Measurements from ENCODE around the gene SATL1. TPM values are rescaled to one million over a fixed set of nuclear protein-coding genes. Genes with fewer than 3 reads are reported as not detected.
A peak's percentile ranks its signal among the peaks of the same experiment; 100 is the strongest.
"Not testable (repeated sequence)": the region's sequence is repeated elsewhere in the genome, so short reads cannot be mapped to it uniquely, and the experiment has no call there.

The SATL1 gene, protein sequence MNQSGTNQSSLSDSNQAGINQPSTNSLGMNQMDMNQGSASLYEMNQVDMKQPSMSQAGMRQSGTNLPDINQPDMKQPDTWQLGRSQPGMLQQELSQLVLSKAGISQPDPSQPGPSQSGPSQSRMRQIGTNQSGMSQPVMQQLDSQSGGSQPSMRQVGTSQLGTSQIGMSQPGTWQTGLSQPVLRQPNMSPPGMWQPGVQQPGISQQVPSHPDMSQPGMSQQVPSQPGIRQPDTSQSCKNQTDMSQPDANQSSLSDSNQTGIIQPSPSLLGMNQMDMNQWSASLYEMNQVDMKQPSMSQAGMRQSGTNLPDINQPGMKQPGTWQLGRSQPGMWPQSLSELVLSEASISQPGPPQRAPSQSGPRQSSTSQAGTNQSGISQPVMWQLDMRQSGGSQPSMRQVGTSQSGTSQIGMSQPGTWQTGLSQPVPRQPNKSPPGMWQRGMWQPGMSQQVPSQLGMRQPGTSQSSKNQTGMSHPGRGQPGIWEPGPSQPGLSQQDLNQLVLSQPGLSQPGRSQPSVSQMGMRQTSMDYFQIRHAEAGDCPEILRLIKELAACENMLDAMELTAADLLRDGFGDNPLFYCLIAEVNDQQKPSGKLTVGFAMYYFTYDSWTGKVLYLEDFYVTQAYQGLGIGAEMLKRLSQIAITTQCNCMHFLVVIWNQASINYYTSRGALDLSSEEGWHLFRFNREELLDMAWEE
- under 1 TPM; 0.40 to 0.65 (median 0.60) TPM for polyA plus RNA-seq (ENCODE audit: insufficient read length in 3 of 3)

- DNase-seq (ENCODE audit: low read depth in 3 of 3, low spot score in 2 of 3): peak; percentile 75 to 80 (median 76)
Observed at GRCh38 chrX:85243761-85244449, at the start of gene SATL1, which contains the start of gene ZNF711. Gene SATL1, minus strand, starts transcription at chrX:85243779. Its CDS starts 134,811 bp downstream, at chrX:85108968. Gene ZNF711, plus strand, starts transcription at chrX:85243991. Its CDS starts 3,582 bp downstream, at chrX:85247573.

- no peak for DNase-seq (ENCODE audit: low read depth in 3 of 3, low spot score in 2 of 3)
Observed at GRCh38 chrX:85288992-85289723, 45.6 kb upstream of the SATL1 start.

DNA sequence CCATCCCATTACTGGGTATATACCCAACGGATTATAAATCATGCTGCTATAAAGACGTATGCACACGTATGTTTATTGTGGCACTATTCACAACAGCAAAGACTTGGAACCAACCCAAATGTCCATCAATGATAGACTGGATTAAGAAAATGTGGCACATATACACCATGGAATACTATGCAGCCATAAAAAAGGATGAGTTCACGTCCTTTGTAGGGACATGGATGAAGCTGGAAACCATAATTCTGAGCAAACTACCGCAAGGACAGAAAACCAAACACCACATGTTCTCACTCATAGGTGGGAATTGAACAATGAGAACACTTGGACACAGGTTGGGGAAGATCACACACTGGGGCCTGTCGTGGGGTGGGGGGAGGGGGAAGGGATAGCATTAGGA, 41.7 kb upstream of the SATL1 start:
- DNase-seq (ENCODE audit: low read depth in 3 of 3, low spot score in 2 of 3): not testable (repeated sequence)

DNA sequence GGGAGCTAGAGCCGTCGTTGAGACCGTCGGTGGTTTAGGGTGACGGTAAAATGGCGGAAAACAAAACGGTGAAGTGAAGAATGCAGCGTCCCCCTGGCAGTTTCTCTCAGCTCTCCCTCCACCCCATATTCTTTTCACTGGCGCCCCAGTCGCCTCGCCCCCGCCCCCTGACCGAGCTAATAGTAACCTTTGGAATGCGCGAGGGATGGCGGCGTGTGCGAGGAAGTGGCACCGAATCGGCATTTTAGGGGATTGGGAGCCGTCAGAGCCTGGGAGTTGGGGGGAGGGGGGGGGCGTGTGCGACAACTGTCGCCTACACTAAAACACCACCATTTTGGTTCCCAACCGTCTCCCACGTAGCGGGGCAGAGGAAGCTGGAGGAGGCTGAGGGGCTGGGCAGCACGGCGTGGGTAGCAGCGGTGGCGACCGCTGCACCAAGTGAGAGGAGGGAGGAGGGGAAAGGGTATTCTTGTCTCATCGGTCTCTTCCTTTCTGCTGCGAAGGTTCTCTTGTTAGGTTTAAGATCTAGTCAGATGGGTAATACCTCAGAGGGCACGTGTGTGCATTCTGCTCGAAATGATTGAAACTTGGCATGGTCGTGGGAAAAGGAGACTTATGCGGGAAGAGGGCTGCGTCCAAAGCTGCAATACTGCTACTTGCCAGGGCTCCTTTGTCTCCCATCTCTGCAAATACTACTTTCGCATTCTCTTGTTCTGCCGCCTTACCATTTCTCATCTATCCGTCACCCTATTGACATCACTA, 1.1 kb upstream of the SATL1 start:
- peak; percentile 27 to 31 (median 30) for DNase-seq (ENCODE audit: low read depth in 3 of 3, low spot score in 2 of 3)

DNA sequence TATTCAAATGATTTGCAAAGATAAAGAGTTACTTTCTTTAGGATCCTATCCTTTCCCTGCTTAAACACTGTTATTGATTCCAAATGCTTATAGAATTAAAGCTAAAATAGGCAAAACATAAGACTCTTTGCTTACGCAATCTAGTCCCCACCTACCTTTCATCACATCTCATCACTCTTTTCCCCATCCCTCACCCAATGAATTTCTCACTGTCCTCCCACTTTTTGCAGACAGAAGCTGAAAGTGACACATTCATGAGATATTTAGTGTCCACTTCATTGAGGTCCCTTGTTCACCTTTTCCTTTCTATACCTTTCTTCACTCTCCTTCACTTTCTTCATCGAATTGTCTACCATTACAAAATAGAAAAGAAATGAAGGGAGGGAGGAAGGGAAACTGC, 424 bp downstream of the SATL1 start:
- peak in 2 of 3 donors; percentile 2 to 3 for DNase-seq (ENCODE audit: low read depth in 3 of 3, low spot score in 2 of 3)

- no peak for DNase-seq (ENCODE audit: low read depth in 3 of 3, low spot score in 2 of 3)
Observed at GRCh38 chrX:85223359-85223758, 20.2 kb downstream of the SATL1 start.

- DNase-seq (ENCODE audit: low read depth in 3 of 3, low spot score in 2 of 3): no peak
Observed at GRCh38 chrX:85221361-85221760, 22.2 kb downstream of the SATL1 start.

DNA sequence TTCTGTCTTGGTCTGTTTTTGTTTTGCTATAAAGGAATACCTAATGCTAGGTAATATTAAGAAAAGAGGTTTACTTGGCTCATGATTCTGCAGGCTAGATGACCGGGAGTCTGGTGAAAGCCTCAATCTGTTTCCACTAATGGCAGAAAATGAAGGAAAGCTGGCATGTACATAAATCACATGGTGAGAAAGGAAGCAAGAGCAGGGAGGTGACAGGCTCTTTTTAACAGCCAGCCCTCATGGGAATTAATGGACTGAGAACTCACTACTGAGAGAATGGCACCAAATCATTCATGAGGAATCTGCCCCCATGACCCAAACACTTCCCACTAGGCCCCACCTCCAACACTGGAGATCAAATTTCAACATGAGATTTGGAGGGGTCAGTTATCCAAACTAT, 27.6 kb downstream of the SATL1 start:
- no peak for DNase-seq (ENCODE audit: low read depth in 3 of 3, low spot score in 2 of 3)

GRCh38 chrX:85213792-85214530, 29.6 kb downstream of the SATL1 start:
- DNase-seq (ENCODE audit: low read depth in 3 of 3, low spot score in 2 of 3): no peak

GRCh38 chrX:85203461-85203970, 40.1 kb downstream of the SATL1 start:
- DNase-seq (ENCODE audit: low read depth in 3 of 3, low spot score in 2 of 3): no peak

DNA sequence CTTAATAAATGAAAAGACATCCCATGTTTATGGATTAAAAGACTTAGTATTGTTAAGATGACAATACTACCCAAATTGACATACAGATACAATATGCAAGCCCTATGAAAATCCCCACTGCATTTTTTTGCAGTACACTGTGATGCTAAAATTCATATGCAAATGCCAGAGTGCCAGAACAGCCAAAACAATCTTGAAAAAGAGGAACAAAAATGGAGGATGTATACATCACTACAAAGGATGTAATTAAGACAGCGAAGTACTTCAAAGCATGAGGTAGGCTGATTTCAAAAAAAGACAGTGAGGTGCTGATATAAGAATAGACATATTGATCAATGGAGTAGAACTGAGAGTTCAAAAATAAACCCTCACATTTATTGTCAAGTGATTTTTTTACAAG, 47.3 kb downstream of the SATL1 start:
- no peak for DNase-seq (ENCODE audit: low read depth in 3 of 3, low spot score in 2 of 3)

DNA sequence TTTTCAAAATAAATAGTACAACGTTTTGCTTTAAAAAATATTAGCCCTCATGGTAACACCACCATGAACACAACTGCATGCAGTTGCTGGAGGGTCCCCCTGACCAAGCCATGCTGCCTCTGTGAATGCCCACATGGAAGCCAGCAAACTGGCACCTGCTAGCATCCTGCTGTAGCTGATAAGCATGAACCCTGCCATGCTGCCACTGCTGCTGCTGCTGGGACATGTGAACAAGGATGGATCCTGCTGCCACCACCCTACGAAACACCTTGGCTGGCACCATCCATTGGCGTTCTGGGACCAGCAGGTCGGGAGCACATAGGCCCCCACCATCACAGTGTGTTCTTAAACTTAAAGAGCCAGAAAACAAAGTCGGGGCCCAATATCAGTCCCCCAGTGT, 83.9 kb downstream of the SATL1 start:
- DNase-seq (ENCODE audit: low read depth in 3 of 3, low spot score in 2 of 3): no peak

DNA sequence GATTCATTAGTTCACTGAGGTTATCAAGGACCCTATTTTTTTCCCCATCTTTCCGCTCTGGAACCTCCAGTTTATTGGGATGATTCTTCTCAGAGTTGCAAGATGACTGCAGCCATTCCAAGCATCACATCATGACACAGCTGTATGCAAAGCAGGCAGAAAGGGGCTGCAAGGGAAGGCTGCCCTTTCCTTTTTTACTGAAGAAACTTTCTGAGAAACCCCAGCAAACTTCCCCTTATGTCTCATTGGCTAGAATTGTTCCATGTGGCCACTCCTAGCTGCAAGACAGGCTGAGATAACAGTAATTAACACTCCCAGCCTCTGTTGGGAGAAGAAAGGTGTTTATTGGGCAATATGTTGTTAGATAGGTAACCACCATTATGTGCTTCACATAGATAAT, 102.6 kb downstream of the SATL1 start:
- DNase-seq (ENCODE audit: low read depth in 3 of 3, low spot score in 2 of 3): no peak

DNA sequence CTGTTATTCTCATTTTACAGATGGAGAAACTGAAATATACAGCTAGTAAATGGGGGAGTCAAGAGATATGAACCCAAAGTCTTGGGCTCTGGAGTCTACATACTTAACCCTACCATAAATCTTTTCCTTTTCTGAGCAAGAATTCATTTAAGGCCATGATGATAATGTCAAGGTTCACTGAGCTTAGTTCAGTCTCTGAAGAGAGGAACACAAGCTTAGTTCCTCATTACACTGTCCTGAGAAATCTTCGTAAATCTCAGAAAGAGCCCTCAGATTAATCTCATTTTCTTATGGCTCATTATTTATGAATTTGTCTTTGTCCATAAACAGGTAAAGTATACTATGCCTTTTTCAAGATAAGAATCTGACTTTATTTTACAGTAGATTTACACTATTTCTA, 104.2 kb downstream of the SATL1 start:
- DNase-seq (ENCODE audit: low read depth in 3 of 3, low spot score in 2 of 3): no peak

GRCh38 chrX:85136409-85136808, 107.2 kb downstream of the SATL1 start:
- DNase-seq (ENCODE audit: low read depth in 3 of 3, low spot score in 2 of 3): no peak

- no peak for DNase-seq (ENCODE audit: low read depth in 3 of 3, low spot score in 2 of 3)
Observed at GRCh38 chrX:85115252-85115651, 128.3 kb downstream of the SATL1 start.

GRCh38 chrX:85114776-85115175, 128.8 kb downstream of the SATL1 start:
- no peak for DNase-seq (ENCODE audit: low read depth in 3 of 3, low spot score in 2 of 3)

DNA sequence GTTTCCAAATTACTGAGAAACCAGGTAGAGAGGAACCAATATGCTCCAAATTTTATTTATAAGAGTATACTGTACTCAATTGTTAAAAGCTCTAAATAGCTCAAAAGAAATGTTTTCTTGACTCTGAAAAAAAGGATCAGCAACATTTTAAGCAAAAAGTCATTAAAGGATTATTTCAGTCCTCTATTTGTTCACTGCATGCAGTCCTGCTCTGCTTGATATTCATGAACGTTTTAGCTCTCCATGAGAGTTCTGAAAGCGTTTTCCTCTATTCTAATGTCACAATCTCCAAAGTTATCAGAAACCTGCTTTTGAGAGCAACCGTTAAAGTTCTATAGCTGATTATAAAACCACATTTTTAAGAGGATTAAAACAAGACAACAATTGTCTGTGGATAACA, 129.4 kb downstream of the SATL1 start:
- DNase-seq (ENCODE audit: low read depth in 3 of 3, low spot score in 2 of 3): no peak

- no peak for DNase-seq (ENCODE audit: low read depth in 3 of 3, low spot score in 2 of 3)
Observed at GRCh38 chrX:85113746-85114145, 129.8 kb downstream of the SATL1 start.

Measured in right renal cortex interstitium (tissue), 3 donors.